ENCODE measurements around the gene PPP1R18.
"Not testable (repeated sequence)": the region's sequence is repeated elsewhere in the genome, so short reads cannot be mapped to it uniquely, and the experiment has no call there.

PPP1R18 gene

DNA sequence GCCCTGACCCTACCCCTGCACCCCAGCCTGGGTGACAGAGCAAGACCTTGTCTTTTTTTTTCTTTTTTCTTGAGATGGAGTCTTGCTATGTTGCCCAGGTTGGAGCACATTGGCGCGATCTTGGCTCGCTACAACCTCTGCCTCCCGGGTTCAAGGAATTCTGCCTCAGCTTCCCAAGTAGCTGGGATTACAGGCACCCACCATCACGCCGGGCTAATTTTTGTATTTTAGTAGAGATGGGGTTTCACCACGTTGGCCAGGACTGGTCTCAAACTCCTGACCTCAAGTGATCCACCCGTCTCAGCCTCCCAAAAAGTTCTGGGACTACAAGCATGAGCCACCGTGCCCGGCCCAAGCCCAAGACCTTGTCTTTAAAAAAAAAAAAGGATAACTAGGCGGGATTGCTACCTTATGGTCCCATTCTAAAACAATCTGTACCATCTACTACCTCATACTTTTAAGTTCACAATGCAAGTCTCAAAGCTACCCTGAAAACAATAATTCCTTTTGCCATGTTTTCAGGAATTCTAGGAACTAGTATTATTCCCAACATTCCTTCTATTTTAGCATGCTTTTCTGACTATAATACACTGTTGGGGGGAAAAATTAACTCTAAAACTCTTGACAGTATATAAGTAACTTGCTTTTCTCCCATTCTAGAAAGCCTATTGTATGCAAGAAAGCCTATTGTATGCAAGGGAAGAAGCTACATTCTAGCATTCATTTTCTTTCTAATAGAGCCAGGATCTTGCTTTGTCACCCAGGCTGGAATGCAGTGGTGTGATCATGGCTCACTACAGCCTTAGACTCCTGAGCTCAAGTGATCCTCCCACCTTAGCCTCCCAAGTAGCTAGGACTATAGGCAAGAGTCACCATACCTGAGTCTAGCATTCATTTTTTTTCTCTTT, 40.3 kb upstream of the PPP1R18 start:
- no peak for DNase-seq (ENCODE audit: low read depth)
- TF ChIP-seq, protein P1, sequence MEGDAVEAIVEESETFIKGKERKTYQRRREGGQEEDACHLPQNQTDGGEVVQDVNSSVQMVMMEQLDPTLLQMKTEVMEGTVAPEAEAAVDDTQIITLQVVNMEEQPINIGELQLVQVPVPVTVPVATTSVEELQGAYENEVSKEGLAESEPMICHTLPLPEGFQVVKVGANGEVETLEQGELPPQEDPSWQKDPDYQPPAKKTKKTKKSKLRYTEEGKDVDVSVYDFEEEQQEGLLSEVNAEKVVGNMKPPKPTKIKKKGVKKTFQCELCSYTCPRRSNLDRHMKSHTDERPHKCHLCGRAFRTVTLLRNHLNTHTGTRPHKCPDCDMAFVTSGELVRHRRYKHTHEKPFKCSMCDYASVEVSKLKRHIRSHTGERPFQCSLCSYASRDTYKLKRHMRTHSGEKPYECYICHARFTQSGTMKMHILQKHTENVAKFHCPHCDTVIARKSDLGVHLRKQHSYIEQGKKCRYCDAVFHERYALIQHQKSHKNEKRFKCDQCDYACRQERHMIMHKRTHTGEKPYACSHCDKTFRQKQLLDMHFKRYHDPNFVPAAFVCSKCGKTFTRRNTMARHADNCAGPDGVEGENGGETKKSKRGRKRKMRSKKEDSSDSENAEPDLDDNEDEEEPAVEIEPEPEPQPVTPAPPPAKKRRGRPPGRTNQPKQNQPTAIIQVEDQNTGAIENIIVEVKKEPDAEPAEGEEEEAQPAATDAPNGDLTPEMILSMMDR (conservative IDR thresholded peaks at IDR 0.05; ENCODE audit: low read depth, low read length) = no peak
- H3K4me3 ChIP-seq (ENCODE audit: low read depth, low read length) = no peak overlapping the region

DNA sequence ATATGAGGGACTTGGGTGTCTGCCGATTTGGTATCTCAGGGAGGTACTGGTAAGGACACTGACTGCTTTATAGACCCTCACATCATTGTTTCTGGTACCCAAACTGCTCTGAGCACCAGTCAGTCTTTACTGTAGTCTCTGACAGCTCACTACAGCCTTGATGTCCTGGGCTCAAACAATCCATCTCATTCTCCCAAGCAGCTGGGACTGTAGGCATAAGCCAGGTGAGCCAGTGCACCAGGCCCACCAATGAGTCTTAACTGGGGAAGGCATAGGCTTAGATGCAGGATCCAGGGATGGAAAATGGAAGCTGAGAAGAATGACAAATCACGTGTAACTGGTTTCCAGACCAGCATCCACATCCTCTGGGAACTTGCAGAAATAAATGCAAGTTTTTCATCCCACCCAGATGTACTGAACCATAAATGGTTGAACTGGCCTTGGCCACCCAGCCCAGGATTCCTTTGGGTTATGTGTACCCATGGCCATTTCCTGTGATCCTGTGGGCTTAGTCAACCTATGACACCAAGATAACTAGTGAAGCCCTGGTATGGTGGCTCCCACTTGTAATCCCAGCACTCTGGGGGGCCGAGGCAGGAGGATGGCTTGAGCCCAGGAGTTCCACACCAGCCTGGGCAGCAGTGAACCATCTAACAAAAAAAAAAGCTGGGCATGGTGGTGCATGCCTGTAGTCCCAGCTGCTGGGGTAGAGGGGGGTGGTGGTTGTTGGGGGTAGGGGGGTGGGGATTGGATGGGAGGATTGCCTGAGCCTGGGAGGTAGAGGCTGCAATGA, 39.5 kb upstream of the PPP1R18 start:
- TF ChIP-seq, protein P1 (conservative IDR thresholded peaks at IDR 0.05; ENCODE audit: low read depth, low read length) = no peak
- peak; percentile 37 for DNase-seq (ENCODE audit: low read depth)
- no peak overlapping the region for H3K4me3 ChIP-seq (ENCODE audit: low read depth, low read length)

DNA sequence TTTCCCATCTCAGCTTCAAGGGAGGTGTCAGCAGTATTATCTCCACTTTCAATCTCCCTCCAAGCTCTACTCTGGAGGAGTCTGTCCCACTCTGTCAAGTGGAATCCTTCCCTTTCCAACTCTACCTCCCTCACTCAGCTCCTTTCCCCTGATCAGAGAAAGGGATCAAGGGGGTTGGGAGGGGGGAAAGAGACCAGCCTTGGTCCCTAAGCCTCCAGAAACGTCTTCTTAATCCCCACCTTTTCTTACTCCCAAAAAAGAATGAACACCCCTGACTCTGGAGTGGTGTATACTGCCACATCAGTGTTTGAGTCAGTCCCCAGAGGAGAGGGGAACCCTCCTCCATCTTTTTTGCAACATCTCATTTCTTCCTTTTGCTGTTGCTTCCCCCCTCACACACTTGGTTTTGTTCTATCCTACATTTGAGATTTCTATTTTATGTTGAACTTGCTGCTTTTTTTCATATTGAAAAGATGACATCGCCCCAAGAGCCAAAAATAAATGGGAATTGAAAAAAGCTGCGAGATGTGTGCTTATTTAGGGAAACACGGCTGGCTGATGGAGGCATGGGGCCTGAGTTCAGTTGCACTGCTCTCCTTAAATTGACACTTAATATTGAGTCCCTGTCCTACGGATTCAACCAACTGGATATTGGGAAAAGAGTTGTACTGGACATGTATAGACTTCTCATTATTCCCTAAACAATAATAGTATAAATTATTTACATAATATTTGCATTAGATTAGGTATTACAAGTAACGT, 38.6 kb upstream of the PPP1R18 start:
- TF ChIP-seq, protein P1 (conservative IDR thresholded peaks at IDR 0.05; ENCODE audit: low read depth, low read length) = no peak
- H3K4me3 ChIP-seq (ENCODE audit: low read depth, low read length) = no peak overlapping the region
- DNase-seq (ENCODE audit: low read depth) = no peak

DNA sequence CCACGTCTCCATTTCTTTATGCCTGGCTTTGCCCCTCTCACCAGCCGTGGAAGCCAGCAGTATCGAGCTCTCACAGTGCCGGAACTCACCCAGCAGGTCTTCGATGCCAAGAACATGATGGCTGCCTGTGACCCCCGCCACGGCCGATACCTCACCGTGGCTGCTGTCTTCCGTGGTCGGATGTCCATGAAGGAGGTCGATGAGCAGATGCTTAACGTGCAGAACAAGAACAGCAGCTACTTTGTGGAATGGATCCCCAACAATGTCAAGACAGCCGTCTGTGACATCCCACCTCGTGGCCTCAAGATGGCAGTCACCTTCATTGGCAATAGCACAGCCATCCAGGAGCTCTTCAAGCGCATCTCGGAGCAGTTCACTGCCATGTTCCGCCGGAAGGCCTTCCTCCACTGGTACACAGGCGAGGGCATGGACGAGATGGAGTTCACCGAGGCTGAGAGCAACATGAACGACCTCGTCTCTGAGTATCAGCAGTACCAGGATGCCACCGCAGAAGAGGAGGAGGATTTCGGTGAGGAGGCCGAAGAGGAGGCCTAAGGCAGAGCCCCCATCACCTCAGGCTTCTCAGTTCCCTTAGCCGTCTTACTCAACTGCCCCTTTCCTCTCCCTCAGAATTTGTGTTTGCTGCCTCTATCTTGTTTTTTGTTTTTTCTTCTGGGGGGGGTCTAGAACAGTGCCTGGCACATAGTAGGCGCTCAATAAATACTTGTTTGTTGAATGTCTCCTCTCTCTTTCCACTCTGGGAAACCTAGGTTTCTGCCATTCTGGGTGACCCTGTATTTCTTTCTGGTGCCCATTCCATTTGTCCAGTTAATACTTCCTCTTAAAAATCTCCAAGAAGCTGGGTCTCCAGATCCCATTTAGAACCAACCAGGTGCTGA, 37.6 kb upstream of the PPP1R18 start:
- H3K4me3 ChIP-seq (ENCODE audit: low read depth, low read length); DNase-seq (ENCODE audit: low read depth): not testable (repeated sequence)

GRCh38 chr6:30723159-30723842, 36.9 kb upstream of the PPP1R18 start:
- H3K4me3 ChIP-seq (ENCODE audit: low read depth, low read length) = peak overlapping the region; percentile 88
- not testable (repeated sequence) for DNase-seq (ENCODE audit: low read depth)

GRCh38 chr6:30722280-30723112, 36.1 kb upstream of the PPP1R18 start:
- DNase-seq (ENCODE audit: low read depth) = peak; percentile 79
- TF ChIP-seq, protein P1 (conservative IDR thresholded peaks at IDR 0.05; ENCODE audit: low read depth, low read length) = peak; percentile 92
- peak overlapping the region; percentile 88 for H3K4me3 ChIP-seq (ENCODE audit: low read depth, low read length)

DNA sequence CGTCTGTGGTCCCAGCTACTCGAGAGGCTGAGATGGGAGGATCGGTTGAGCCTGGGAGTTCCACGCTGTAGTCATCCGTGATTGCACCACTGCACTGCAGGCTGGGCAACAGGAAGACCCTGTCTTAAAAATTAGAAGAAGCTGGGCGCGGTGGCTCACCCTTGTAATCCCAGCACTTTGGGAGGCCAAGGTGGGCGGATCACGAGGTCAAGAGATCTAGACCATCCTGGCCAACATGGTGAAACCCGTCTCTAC, 35.5 kb upstream of the PPP1R18 start:
- DNase-seq (ENCODE audit: low read depth) = peak; percentile 60

More for the DNA sequence above, 35.5 kb upstream of the PPP1R18 start:
- H3K4me3 ChIP-seq (ENCODE audit: low read depth, low read length) = peak overlapping the region; percentile 88

Measured in choroid plexus epithelial cell (primary cell).